Fibroblast of lung (primary cell): ENCODE data around the gene TPX2. TPM values are rescaled to one million over a fixed set of nuclear protein-coding genes. Genes with fewer than 3 reads are reported as not detected.

Source experiments
- DNase-seq, 2 donors: peaks; one replicate each; pipeline versions ENCODE4 v3.0.0 to v3.0.0-alpha.2; 2010; ENCODE audit warnings: low read depth in 2 of 2
- H2AFZ ChIP-seq: 2 replicates; pipeline ENCODE4 v1.5.1; 2012; ENCODE audit warnings: low read length, control low read depth, inconsistent platforms
- H3K27ac ChIP-seq: 2 replicates; pipeline ENCODE4 v1.5.1; 2011; ENCODE audit warnings: low read length, control low read depth; ENCODE audit not compliant: insufficient read depth
- H3K27me3 ChIP-seq: 2 replicates; pipeline ENCODE4 v1.5.1; 2011; ENCODE audit warnings: mild to moderate bottlenecking, low read length; ENCODE audit not compliant: control insufficient read depth, insufficient read depth
- H3K36me3 ChIP-seq: 2 replicates; pipeline ENCODE4 v1.5.1; 2011; ENCODE audit warnings: low read length; ENCODE audit not compliant: control insufficient read depth, insufficient read depth
- H3K4me1 ChIP-seq: 2 replicates; pipeline ENCODE4 v1.5.1; 2011; ENCODE audit warnings: low read length; ENCODE audit not compliant: control insufficient read depth, insufficient read depth; ENCODE audit errors: extremely low read depth
- H3K4me2 ChIP-seq: 2 replicates; pipeline ENCODE4 v1.5.1; 2011; ENCODE audit warnings: low read length, control low read depth; ENCODE audit not compliant: insufficient read depth; ENCODE audit errors: extremely low read depth
- H3K4me3 ChIP-seq, 4 experiments: fragments of 200-600 bp in 1 of 4; sonication (generic) in 1 of 4; replicated peaks in 1 of 4; 2 replicates each; pipeline ENCODE4 v1.5.1; 2011 to 2016; ENCODE audit warnings: low read length in 4 of 4, low read depth in 3 of 4, mild to moderate bottlenecking in 3 of 4, control low read depth in 2 of 4, inconsistent platforms in 1 of 4, mixed read lengths in 1 of 4; ENCODE audit not compliant: insufficient read depth in 1 of 4; ENCODE audit errors: control extremely low read depth in 1 of 4
- H3K79me2 ChIP-seq: 2 replicates; pipeline ENCODE4 v1.5.1; 2012; ENCODE audit warnings: mild to moderate bottlenecking, low read length, inconsistent platforms; ENCODE audit not compliant: control insufficient read depth, insufficient read depth
- H3K9ac ChIP-seq: 2 replicates; pipeline ENCODE4 v1.5.1; 2011; ENCODE audit warnings: mild to moderate bottlenecking, low read length, control low read depth; ENCODE audit not compliant: insufficient read depth
- H3K9me3 ChIP-seq: 2 replicates; pipeline ENCODE4 v1.5.1; 2012; ENCODE audit warnings: low read depth, low read length; ENCODE audit not compliant: control insufficient read depth, insufficient read depth
- H4K20me1 ChIP-seq: 2 replicates; pipeline ENCODE4 v1.5.1; 2011; ENCODE audit warnings: low read length; ENCODE audit not compliant: control insufficient read depth, insufficient read depth; ENCODE audit errors: extremely low read depth
- CTCF ChIP-seq, 2 donors: IDR thresholded peaks in 1 of 2; conservative IDR thresholded peaks in 1 of 2; 1 replicate in 1 of 2; 2 replicates in 1 of 2; pipeline ENCODE4 v1.5.1; 2011 to 2012; ENCODE audit warnings: low read length in 2 of 2, control low read depth in 1 of 2, inconsistent platforms in 1 of 2, low read depth in 1 of 2, mild to moderate bottlenecking in 1 of 2
- EZH2 ChIP-seq: IDR thresholded peaks from 2 replicates; pipeline ENCODE4 v1.5.1; 2012; ENCODE audit warnings: low read length, control low read depth, mild to moderate bottlenecking; ENCODE audit errors: missing control alignments
- polyA plus RNA-seq, 2 donors: library from polyadenylated mRNA; depleted of rRNA in 1 of 2; stranded (reverse) in 1 of 2; unstranded in 1 of 2; fragments of >200 nt; gene quantifications; 2 replicates each; pipeline ENCODE4 v1.2.1, GENCODE V29; 2011 to 2012; ENCODE audit warnings: missing spikeins in 1 of 2
- total RNA-seq: library from RNA; depleted of rRNA; stranded (reverse); fragments of >200 nt; gene quantifications from 2 replicates; pipeline ENCODE4 v1.2.1, GENCODE V29; 2014

Gene TPX2
- total and polyA plus RNA-seq, 2 donors (not counting 1 experiment from before 2014, with no cell fraction given), result 19.9 to 21.0 TPM

- H2AFZ ChIP-seq, result no peak overlapping the region
- H3K27ac ChIP-seq, result peak overlapping the region; percentile 4
Measured at GRCh38 chr20:31759836-31760518, 20.9 kb downstream of the TPX2 start.

GRCh38 chr20:31760519-31761240 lies 21.6 kb downstream of the TPX2 start:
- TF ChIP-seq EZH2, result no peak
- no peak for TF ChIP-seq CTCF (conservative IDR thresholded peaks at IDR 0.05 in 1 of 2, IDR thresholded peaks at IDR 0.05 in 1 of 2; ENCODE audit: low read depth in 1 of 2, low read length in 2 of 2)
- Histone ChIP-seq H3K79me2 (peaks cover 67% of the 10 kb centered on the region), H3K9me3 (no peaks in the 10 kb centered on the region), H3K9ac (no peak overlapping the region), H3K27me3 (no peaks in the 10 kb centered on the region), H4K20me1 (no peaks in the 10 kb centered on the region), H3K4me2 (no peak overlapping the region), H3K36me3 (no peaks in the 10 kb centered on the region), H2AFZ (no peak overlapping the region), H3K27ac (peak overlapping the region; percentile 47), H3K4me3 (peak overlapping the region in 1 of 4 experiments; percentile 18), H3K4me1 (peaks cover 3% of the 10 kb centered on the region)
- peak; percentile 51 to 96 for DNase-seq

More at GRCh38 chr20:31759836-31760518, 20.9 kb downstream of the TPX2 start:
- Histone ChIP-seq H4K20me1 (no peaks in the 10 kb centered on the region), H3K9me3 (no peaks in the 10 kb centered on the region), H3K27me3 (no peaks in the 10 kb centered on the region), H3K9ac (no peak overlapping the region), H3K79me2 (peaks cover 69% of the 10 kb centered on the region), H3K4me2 (peak overlapping the region; percentile 32), H3K36me3 (no peaks in the 10 kb centered on the region), H3K4me1 (peaks cover 3% of the 10 kb centered on the region), H3K4me3 (peak overlapping the region in 1 of 4 experiments; percentile 38)
- no peak for DNase-seq
- TF ChIP-seq CTCF (conservative IDR thresholded peaks at IDR 0.05 in 1 of 2, IDR thresholded peaks at IDR 0.05 in 1 of 2; ENCODE audit: low read depth in 1 of 2, low read length in 2 of 2) (no peak), EZH2 (no peak)

- Histone ChIP-seq H3K27ac (peak overlapping the region; percentile 11), H3K4me2 (no peak overlapping the region)
- peak in 1 of 2 donors; percentile 78 for DNase-seq
Measured at GRCh38 chr20:31764641-31765305, 25.7 kb downstream of the TPX2 start.

More at GRCh38 chr20:31764641-31765305, 25.7 kb downstream of the TPX2 start:
- no peak overlapping the region for H3K4me3 ChIP-seq
- H3K4me1 ChIP-seq, result peaks cover 2% of the 10 kb centered on the region
- H3K79me2 ChIP-seq, result peaks cover 43% of the 10 kb centered on the region
- TF ChIP-seq CTCF (conservative IDR thresholded peaks at IDR 0.05 in 1 of 2, IDR thresholded peaks at IDR 0.05 in 1 of 2; ENCODE audit: low read depth in 1 of 2, low read length in 2 of 2) (no peak), EZH2 (no peak)
- no peak overlapping the region for H3K9ac ChIP-seq
- no peaks in the 10 kb centered on the region for H3K9me3 ChIP-seq
- no peak overlapping the region for H2AFZ ChIP-seq
- H3K27me3 ChIP-seq, result no peaks in the 10 kb centered on the region
- peaks cover 4% of the 10 kb centered on the region for H3K36me3 ChIP-seq
- H4K20me1 ChIP-seq, result no peaks in the 10 kb centered on the region
